SU-DHL-6 (cell line): Measurements from ENCODE around the gene INO80.
"Not testable (repeated sequence)": the region's sequence is repeated elsewhere in the genome, so short reads cannot be mapped to it uniquely, and the experiment has no call there.

Source experiments
- H2AFZ ChIP-seq: fragments of 200-600 bp; sonication (generic); 2 replicates; pipeline ENCODE4 v1.6.1; 2014; ENCODE audit warnings: low read depth, mild to moderate bottlenecking, moderate library complexity, mixed read lengths, antibody characterized with exemption, low read length; ENCODE audit not compliant: severe bottlenecking
- H3F3A ChIP-seq: fragments of 200-600 bp; shearing (Covaris generic); 2 replicates; pipeline ENCODE4 v1.6.0; 2016; ENCODE audit warnings: antibody characterized with exemption, mild to moderate bottlenecking; ENCODE audit not compliant: insufficient read depth
- H3K27ac ChIP-seq: fragments of 200-600 bp; sonication (generic); 2 replicates; pipeline ENCODE4 v1.5.1; 2016; ENCODE audit warnings: low read depth, mild to moderate bottlenecking, low read length, moderate library complexity, mixed read lengths
- H3K27me3 ChIP-seq: fragments of 200-600 bp; sonication (generic), shearing (Covaris generic); 2 replicates; pipeline ENCODE4 v1.6.0; 2014; ENCODE audit warnings: mild to moderate bottlenecking, low read length
- H3K36me3 ChIP-seq: fragments of 200-600 bp; sonication (generic); 2 replicates; pipeline ENCODE4 v1.6.1; 2014; ENCODE audit warnings: mild to moderate bottlenecking, low read length, mixed read lengths
- H3K4me2 ChIP-seq: fragments of 300-600, 200-600 bp; shearing (Covaris generic), sonication (generic); 2 replicates; pipeline ENCODE4 v1.6.0; 2014; ENCODE audit warnings: low read length, low read depth, mild to moderate bottlenecking; ENCODE audit not compliant: poor library complexity, severe bottlenecking
- H3K4me3 ChIP-seq: fragments of 200-600 bp; sonication (generic); 2 replicates; pipeline ENCODE4 v1.5.1; 2014; ENCODE audit warnings: antibody characterized with exemption, low read length, mild to moderate bottlenecking, mixed read lengths; ENCODE audit not compliant: insufficient read depth, poor library complexity, severe bottlenecking
- H3K79me2 ChIP-seq: fragments of 200-600 bp; sonication (generic); 2 replicates; pipeline ENCODE4 v1.6.1; 2014; ENCODE audit warnings: mild to moderate bottlenecking, low read length, moderate library complexity; ENCODE audit not compliant: insufficient read depth
- H3K9ac ChIP-seq: fragments of 200-600 bp; sonication (generic); 2 replicates; pipeline ENCODE4 v1.7.0; 2014; ENCODE audit warnings: mild to moderate bottlenecking, low read length
- H3K9me2 ChIP-seq: fragments of 200-600 bp; sonication (generic); replicated peaks from 2 replicates; pipeline ENCODE4 v1.6.1; 2014; ENCODE audit warnings: low read length; ENCODE audit not compliant: insufficient read depth
- H3K9me3 ChIP-seq: fragments of 200-600 bp; sonication (generic); 2 replicates; pipeline ENCODE4 v1.6.1; 2014; ENCODE audit warnings: low read length, mixed read lengths; ENCODE audit not compliant: insufficient read depth
- H4K20me1 ChIP-seq: fragments of 200-600 bp; sonication (generic); 2 replicates; pipeline ENCODE4 v1.6.1; 2014; ENCODE audit warnings: low read depth, mild to moderate bottlenecking, antibody characterized with exemption, low read length, moderate library complexity, mixed read lengths
- CTCF ChIP-seq: fragments of 200-600 bp; sonication (generic); IDR thresholded peaks from one replicate; pipeline ENCODE4 v1.5.1; 2017; ENCODE audit warnings: antibody characterized with exemption, mild to moderate bottlenecking, low read length, moderate library complexity; ENCODE audit not compliant: insufficient read depth, poor library complexity, severe bottlenecking
- EZH2phosphoT487 ChIP-seq: fragments of 200-600 bp; sonication (generic), shearing (Covaris generic); conservative IDR thresholded peaks from 2 replicates; pipeline ENCODE4 v1.6.1; 2018; ENCODE audit warnings: mild to moderate bottlenecking, antibody characterized with exemption, low read length, moderate library complexity, mixed read lengths

INO80 gene

GRCh38 chr15:40964006-40964405 is 152.1 kb downstream of the INO80 start:
- no peak overlapping the region for H2AFZ ChIP-seq

GRCh38 chr15:40963201-40963600 is 152.9 kb downstream of the INO80 start:
- H3K9ac ChIP-seq = no peak overlapping the region
- no peaks in the 10 kb centered on the region for H3F3A ChIP-seq
- no peak for TF ChIP-seq EZH2phosphoT487
- TF ChIP-seq CTCF = no peak
- H3K4me2 ChIP-seq = no peak overlapping the region
- no peaks in the 10 kb centered on the region for H3K9me2 ChIP-seq
- H2AFZ ChIP-seq = no peak overlapping the region
- no peaks in the 10 kb centered on the region for H3K36me3 ChIP-seq
- no peak overlapping the region for H3K27ac ChIP-seq
- no peaks in the 10 kb centered on the region for H3K79me2 ChIP-seq
- no peaks in the 10 kb centered on the region for H3K9me3 ChIP-seq
- no peaks in the 10 kb centered on the region for H3K27me3 ChIP-seq
- no peak overlapping the region for H3K4me3 ChIP-seq
- H4K20me1 ChIP-seq = no peaks in the 10 kb centered on the region

More at GRCh38 chr15:40964006-40964405, 152.1 kb downstream of the INO80 start:
- Histone ChIP-seq H3K4me3 (no peak overlapping the region), H3K27ac (no peak overlapping the region), H3F3A (no peaks in the 10 kb centered on the region), H3K36me3 (no peaks in the 10 kb centered on the region), H3K27me3 (no peaks in the 10 kb centered on the region), H3K9ac (no peak overlapping the region), H3K9me3 (no peaks in the 10 kb centered on the region), H3K9me2 (no peaks in the 10 kb centered on the region), H3K79me2 (no peaks in the 10 kb centered on the region), H3K4me2 (no peak overlapping the region), H4K20me1 (no peaks in the 10 kb centered on the region)
- TF ChIP-seq CTCF (no peak), EZH2phosphoT487 (no peak)

GRCh38 chr15:40962317-40962716 is 153.8 kb downstream of the INO80 start:
- H3K4me2 ChIP-seq, H3K36me3 ChIP-seq, H3K79me2 ChIP-seq, H3K4me3 ChIP-seq, H3K9me3 ChIP-seq, H2AFZ ChIP-seq, H4K20me1 ChIP-seq, H3K9me2 ChIP-seq, H3K27me3 ChIP-seq, H3F3A ChIP-seq, H3K9ac ChIP-seq, H3K27ac ChIP-seq: not testable (repeated sequence)

- not testable (repeated sequence) for H3F3A ChIP-seq, H3K9me2 ChIP-seq, H3K79me2 ChIP-seq, H3K27me3 ChIP-seq, H3K9me3 ChIP-seq, H3K36me3 ChIP-seq, H3K9ac ChIP-seq, H3K27ac ChIP-seq, H3K4me3 ChIP-seq, H4K20me1 ChIP-seq, H3K4me2 ChIP-seq, H2AFZ ChIP-seq
These were observed 154.3 kb downstream of the INO80 start for GRCh38 chr15:40961740-40962139.
